HEK293T (cell line): ENCODE results near the gene BMPR1B.

Source experiments
- CTBP1 ChIP-seq: fragments of 450-650 bp; IDR thresholded peaks from 2 replicates; pipeline ENCODE4 v1.6.1; 2016; ENCODE audit warnings: borderline replicate concordance
- ELF4 ChIP-seq: fragments of 450-650 bp; IDR thresholded peaks from 2 replicates; pipeline ENCODE4 v1.6.1; 2017; ENCODE audit warnings: antibody characterized with exemption
- FOXM1 ChIP-seq: fragments of 450-650 bp; IDR thresholded peaks from 2 replicates; pipeline ENCODE4 v1.6.1; 2017; ENCODE audit warnings: mild to moderate bottlenecking, borderline replicate concordance
- HDGF ChIP-seq: fragments of 450-650 bp; IDR thresholded peaks from 2 replicates; pipeline ENCODE4 v1.6.1; 2017; ENCODE audit warnings: antibody characterized with exemption, borderline replicate concordance
- L3MBTL2 ChIP-seq: fragments of 450-650 bp; conservative IDR thresholded peaks from 2 replicates; pipeline ENCODE4 v1.6.1; 2016; ENCODE audit warnings: mild to moderate bottlenecking
- PKNOX1 ChIP-seq: fragments of 450-650 bp; IDR thresholded peaks from 2 replicates; pipeline ENCODE4 v1.6.1; 2016
- SP1 ChIP-seq: fragments of 450-650 bp; IDR thresholded peaks from 2 replicates; pipeline ENCODE4 v1.6.1; 2017
- SUZ12 ChIP-seq: fragments of 450-650 bp; IDR thresholded peaks from 2 replicates; pipeline ENCODE4 v1.6.1; 2016; ENCODE audit warnings: mild to moderate bottlenecking
- TARDBP ChIP-seq: fragments of 450-650 bp; IDR thresholded peaks from 2 replicates; pipeline ENCODE4 v1.6.1; 2016

- no peak for TF ChIP-seq PKNOX1
- TF ChIP-seq FOXM1 = no peak
- TF ChIP-seq HDGF = no peak
- no peak for TF ChIP-seq SUZ12
- no peak for TF ChIP-seq L3MBTL2
- no peak for TF ChIP-seq ELF4
- no peak for TF ChIP-seq SP1
- no peak for TF ChIP-seq CTBP1
- TF ChIP-seq TARDBP = no peak
Measured at GRCh38 chr4:94976371-94977011, 218.7 kb downstream of the BMPR1B start.
